AG20443 (cell line): ENCODE data around the gene OTOG.
"Not testable (repeated sequence)": the region's sequence is repeated elsewhere in the genome, so short reads cannot be mapped to it uniquely, and the experiment has no call there.

Experiments
- DNase-seq: peaks from one replicate; pipeline ENCODE4 v3.0.0; 2012; ENCODE audit warnings: low spot score, mixed read lengths

The OTOG gene

GRCh38 chr11:17605651-17606122, 58.6 kb downstream of the OTOG start:
- DNase-seq, result no peak

DNA sequence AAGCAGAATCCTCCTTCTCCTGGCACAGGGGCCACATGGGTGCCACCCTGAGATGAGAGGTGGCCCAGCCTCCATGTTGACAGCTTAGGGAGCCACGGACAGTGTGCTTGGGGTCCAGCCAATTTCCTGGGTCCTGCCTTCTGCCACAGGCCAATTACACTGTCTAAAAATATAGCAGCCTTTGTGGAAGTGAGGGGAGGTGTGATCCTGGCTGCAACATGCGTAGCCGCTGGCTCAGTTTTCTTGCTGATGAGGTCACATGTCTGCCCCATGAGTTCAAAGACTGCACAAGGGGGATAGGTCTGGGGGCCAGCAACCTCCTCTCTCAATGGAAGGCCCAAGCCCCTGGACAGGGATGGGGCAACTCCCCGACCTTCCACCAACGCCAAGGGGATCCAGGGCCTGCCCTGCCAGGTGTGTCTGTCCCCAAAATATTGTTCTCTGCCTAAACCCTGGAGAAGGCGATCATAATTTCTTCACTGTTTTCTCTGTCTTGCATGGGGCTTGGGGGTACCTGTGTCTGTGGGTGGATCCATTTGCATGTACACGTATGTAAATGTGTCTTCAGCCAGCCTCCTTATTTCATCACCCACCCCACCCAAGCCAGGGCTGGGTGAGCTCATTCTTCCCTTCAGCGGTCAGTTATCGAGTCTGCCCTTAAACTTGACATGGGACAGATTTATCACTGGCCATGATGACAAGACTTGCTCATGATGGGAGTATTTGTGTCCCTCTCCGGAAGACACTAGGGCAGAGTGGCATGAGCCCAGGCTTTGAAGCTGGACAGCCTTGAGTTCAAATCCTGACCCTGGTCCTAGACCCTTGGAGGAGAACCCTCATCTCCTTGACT, 59.4 kb downstream of the OTOG start:
- DNase-seq, result no peak

DNA sequence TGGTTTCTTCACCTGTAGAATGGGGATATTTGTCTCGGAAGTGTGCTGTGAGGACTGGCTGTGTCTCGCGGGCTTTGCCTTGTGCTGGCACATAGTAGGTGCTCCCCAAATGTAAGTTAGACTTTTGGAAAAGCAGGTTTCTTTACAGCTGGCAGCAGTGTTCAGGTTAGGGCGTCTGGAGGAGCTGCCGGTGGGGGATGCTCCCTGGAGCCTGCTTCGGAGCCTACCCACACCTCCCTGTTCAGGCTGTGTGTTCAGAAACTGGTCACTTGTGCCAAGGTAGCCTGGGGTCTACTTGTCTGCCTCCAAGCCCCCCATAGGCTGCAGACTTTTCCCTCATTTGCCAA, 60.0 kb downstream of the OTOG start:
- no peak for DNase-seq

GRCh38 chr11:17607591-17608570, 60.8 kb downstream of the OTOG start:
- no peak for DNase-seq

- no peak for DNase-seq
Measured at GRCh38 chr11:17608821-17609220, 61.8 kb downstream of the OTOG start.

DNA sequence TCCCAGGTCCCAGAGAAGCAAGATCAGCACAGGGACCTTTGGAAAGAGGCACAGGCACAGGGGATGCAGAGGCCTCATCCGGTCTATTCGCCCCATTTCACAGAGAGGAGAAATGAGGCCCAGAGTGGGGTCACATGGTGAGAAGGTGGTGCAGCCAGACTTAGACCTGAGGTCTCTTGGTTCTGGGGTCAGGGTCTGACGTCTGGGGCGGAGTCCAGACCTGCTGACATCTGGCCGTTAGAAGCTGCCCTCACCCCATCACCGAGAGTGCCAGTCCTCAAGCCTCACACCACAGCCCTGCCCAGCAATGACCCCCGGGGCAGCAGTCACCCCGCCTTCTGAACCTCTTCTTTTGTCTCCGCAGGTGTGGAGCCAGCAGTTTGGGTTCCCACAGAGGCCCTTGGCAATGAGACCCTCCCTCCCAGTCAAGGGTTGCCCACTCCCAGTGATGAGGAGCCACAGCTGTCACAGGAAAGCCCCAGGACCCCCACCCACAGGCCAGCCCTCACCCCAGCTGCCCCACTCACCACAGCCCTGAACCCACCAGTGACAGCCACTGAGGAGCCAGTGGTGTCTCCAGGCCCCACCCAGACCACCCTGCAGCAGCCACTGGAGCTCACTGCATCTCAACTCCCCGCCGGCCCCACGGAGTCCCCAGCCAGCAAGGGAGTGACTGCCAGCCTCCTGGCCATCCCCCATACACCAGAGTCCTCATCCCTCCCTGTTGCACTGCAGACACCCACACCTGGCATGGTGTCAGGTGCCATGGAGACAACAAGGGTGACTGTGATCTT, 62.4 kb downstream of the OTOG start:
- no peak for DNase-seq

- no peak for DNase-seq
Measured at GRCh38 chr11:17610085-17610894, 63.2 kb downstream of the OTOG start.

DNA sequence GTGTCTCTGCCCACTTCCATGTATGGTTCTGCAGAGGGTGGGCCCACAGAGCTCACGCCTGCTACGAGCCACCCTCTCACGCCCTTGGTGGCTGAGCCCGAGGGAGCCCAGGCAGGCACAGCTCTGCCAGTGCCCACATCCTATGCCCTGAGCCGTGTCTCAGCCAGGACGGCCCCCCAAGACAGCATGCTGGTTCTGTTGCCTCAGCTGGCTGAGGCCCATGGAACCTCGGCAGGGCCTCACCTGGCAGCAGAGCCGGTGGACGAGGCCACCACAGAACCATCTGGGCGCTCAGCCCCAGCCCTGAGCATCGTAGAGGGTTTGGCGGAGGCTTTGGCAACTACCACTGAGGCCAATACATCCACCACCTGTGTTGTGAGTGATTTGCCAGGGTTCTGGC, 64.0 kb downstream of the OTOG start:
- DNase-seq, result no peak

DNA sequence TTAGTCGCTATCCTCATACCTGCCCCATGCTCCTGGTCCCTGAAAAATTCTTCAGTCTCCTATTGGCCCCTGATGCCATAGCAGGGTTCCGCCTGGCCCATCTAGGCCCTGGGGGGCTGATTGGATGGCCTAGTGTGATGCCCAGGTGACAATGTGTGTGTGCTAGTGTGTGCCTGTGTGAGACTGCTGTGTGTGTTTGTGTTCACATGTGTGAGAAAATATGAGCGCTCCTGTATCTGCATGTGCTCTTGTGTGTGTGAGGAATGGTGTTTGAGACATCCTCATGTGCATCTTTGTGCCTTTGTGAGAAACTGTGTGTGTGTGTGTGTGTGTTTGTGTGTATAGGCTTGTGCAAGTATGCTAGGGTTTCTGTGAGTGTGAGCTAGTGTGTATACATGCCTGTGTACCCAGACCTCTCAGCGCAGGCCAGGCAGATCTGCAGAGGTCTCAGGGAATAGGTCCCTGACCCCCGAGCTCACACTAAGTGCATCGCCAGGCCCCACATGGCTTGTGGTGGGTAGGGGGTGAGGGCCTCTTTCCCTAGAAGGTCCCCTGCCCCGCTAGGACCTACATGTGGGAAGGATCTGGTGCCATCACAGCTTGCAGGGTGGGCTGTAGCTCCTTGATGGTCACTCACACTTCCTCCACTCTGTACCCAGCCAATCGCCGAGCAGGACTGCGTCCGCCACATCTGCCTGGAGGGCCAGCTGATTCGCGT, 64.6 kb downstream of the OTOG start:
- no peak for DNase-seq

GRCh38 chr11:17612221-17613188, 65.4 kb downstream of the OTOG start:
- DNase-seq, result no peak

GRCh38 chr11:17613428-17613962, 66.4 kb downstream of the OTOG start:
- DNase-seq, result no peak

DNA sequence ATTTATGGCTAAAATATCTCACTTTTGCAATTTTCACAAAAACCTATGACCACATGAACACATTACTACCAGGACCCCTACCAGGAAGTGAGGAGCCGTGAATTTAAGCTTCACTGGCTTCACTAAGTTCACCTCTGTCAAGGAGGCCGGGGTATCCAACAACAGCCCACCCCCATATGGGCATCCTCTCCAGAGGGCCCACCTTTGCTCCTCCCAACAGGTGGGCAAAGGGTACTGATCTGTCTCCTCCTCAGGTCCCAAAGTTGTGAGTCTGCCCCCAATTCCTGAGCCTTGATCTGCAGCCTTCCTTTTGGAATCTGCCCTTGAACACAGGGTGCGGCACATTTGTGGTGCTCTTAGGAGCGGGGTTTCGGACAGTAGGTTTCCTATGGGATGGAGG, 66.9 kb downstream of the OTOG start:
- DNase-seq, result no peak

- DNase-seq, result not testable (repeated sequence)
Measured at GRCh38 chr11:17622711-17623110, 75.7 kb downstream of the OTOG start.

DNA sequence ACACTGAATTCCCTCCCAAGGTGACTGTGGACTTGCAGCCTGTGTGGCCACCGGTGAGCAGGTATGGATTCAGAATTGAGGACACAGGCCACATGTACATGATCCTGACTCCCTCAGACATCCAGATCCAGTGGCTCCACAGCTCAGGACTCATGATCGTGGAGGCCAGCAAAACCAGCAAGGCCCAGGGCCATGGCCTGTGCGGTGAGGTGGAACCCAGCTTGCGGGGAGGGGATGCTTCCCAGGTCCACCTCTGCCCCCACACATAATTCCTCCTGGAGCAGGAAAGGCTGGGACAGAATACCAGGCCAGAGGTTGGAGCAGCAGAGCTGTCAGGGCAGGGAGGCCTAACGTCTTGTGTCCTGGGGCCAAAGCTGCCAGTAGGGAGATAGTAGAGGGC, 82.1 kb downstream of the OTOG start:
- DNase-seq, result no peak

DNA sequence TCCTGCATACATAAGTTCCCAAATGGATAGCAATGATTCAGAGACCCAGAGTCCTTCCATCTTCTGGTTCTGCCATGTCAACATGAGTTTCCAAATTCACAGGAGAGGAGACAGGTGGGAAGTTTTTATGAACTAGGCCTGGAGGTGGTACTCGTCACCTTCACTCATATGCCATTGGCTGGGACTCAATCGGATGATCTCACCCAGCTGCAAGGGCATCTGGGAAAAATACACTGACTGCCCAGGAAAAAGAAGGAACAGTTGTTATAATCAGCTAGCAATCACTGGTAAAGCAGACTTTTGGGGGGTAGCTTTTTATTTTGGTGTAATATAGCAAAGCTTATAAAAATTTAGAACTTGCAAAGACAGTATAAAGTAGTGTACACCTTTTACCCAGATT, 83.9 kb downstream of the OTOG start:
- DNase-seq, result no peak

GRCh38 chr11:17631702-17632365, 84.8 kb downstream of the OTOG start:
- DNase-seq, result no peak

DNA sequence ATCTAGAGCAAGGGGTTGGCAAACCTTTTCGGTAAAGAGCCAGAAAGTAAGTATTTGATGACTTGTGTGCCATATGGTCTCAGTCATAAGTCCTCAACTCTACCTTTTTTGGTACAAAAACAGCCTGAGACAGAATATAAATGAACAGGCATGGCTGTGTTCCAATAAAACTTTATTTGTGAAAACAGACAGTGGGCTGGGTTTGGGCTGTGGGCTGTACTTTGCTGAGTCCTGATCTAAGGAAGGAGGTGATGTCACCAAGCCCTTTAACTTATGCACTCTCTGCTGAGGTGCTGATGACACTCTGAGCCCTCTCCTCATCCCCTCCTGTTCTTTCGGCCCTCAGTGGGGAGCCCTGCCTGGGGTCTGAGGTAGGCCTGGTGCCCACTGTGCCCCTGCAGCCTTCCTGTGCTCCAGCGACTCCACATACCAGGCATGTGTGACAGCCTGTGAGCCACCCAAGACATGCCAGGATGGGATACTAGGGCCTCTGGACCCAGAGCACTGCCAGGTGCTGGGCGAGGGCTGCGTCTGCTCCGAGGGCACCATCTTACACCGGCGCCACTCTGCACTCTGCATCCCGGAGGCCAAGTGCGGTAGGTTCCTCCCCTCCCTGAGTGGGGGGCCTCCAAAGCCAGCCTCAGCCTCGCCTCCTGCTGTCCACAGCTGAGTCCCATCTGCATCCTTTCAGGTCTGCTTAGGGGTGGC, 86.4 kb downstream of the OTOG start:
- DNase-seq, result no peak
